ENCODE measurements around the gene ZC3H12D.
"Not testable (repeated sequence)": the region's sequence is repeated elsewhere in the genome, so short reads cannot be mapped to it uniquely, and the experiment has no call there.

ZC3H12D gene

GRCh38 chr6:149463781-149464180 lies 21.0 kb downstream of the ZC3H12D start:
- no peak for TF ChIP-seq CTCF (IDR thresholded peaks at IDR 0.05; ENCODE audit: extremely low read depth, missing control alignments)
- no peak for DNase-seq (ENCODE audit: low spot score)

GRCh38 chr6:149462712-149463111 lies 22.1 kb downstream of the ZC3H12D start:
- DNase-seq (ENCODE audit: low spot score): not testable (repeated sequence)

GRCh38 chr6:149461670-149462069 lies 23.1 kb downstream of the ZC3H12D start:
- DNase-seq (ENCODE audit: low spot score): no peak
- TF ChIP-seq CTCF (IDR thresholded peaks at IDR 0.05; ENCODE audit: extremely low read depth, missing control alignments): no peak

GRCh38 chr6:149460249-149460648 lies 24.6 kb downstream of the ZC3H12D start:
- DNase-seq (ENCODE audit: low spot score): not testable (repeated sequence)

- no peak for TF ChIP-seq CTCF (IDR thresholded peaks at IDR 0.05; ENCODE audit: extremely low read depth, missing control alignments)
- DNase-seq (ENCODE audit: low spot score): no peak
Measured at GRCh38 chr6:149459761-149460160, 25.1 kb downstream of the ZC3H12D start.

- DNase-seq (ENCODE audit: low spot score): no peak
- TF ChIP-seq CTCF (IDR thresholded peaks at IDR 0.05; ENCODE audit: extremely low read depth, missing control alignments): no peak
Measured at GRCh38 chr6:149458806-149459205, 26.0 kb downstream of the ZC3H12D start.

- TF ChIP-seq CTCF (IDR thresholded peaks at IDR 0.05; ENCODE audit: extremely low read depth, missing control alignments): no peak
- DNase-seq (ENCODE audit: low spot score): no peak
Measured at GRCh38 chr6:149458196-149458595, 26.6 kb downstream of the ZC3H12D start.

- DNase-seq (ENCODE audit: low spot score): no peak
- no peak for TF ChIP-seq CTCF (IDR thresholded peaks at IDR 0.05; ENCODE audit: extremely low read depth, missing control alignments)
Measured at GRCh38 chr6:149457316-149457884, 27.4 kb downstream of the ZC3H12D start.
